GM12864 (cell line): ENCODE results near the gene CNTNAP2.
"Not testable (repeated sequence)": the region's sequence is repeated elsewhere in the genome, so short reads cannot be mapped to it uniquely, and the experiment has no call there.

ENCODE experiments used
- DNase-seq: peaks from one replicate; pipeline ENCODE4 v3.0.0-alpha.2; 2011; ENCODE audit warnings: low read depth
- H3K4me3 ChIP-seq: 2 replicates; pipeline ENCODE4 v1.5.1; 2011; ENCODE audit warnings: mild to moderate bottlenecking, low read depth, low read length, control low read depth
- CTCF ChIP-seq: IDR thresholded peaks from 2 replicates; pipeline ENCODE4 v1.5.1; 2011; ENCODE audit warnings: low read depth, mild to moderate bottlenecking, moderate library complexity, low read length, control low read depth, inconsistent platforms; ENCODE audit errors: missing control alignments

Gene CNTNAP2

DNA sequence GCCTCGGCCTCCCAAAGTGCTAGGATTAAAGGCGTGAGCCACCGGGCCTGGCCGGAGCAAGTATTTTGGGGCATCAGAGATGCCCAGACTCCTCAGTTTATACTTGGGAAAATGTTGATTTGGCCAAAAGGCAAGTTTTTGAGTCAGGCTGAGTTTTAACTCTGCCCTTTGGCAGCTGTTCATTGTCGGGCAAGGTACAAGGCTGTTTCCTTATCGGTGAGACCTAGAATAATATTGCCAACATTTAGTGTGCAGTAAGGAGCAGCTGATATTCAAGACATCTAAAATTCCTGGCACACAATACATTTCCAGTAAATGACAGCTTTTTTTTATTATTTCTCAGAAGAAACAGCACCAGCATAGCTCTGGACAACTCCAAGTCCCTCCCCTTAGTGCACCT lies 2326.3 kb downstream of the CNTNAP2 start:
- TF ChIP-seq CTCF, result no peak

DNA sequence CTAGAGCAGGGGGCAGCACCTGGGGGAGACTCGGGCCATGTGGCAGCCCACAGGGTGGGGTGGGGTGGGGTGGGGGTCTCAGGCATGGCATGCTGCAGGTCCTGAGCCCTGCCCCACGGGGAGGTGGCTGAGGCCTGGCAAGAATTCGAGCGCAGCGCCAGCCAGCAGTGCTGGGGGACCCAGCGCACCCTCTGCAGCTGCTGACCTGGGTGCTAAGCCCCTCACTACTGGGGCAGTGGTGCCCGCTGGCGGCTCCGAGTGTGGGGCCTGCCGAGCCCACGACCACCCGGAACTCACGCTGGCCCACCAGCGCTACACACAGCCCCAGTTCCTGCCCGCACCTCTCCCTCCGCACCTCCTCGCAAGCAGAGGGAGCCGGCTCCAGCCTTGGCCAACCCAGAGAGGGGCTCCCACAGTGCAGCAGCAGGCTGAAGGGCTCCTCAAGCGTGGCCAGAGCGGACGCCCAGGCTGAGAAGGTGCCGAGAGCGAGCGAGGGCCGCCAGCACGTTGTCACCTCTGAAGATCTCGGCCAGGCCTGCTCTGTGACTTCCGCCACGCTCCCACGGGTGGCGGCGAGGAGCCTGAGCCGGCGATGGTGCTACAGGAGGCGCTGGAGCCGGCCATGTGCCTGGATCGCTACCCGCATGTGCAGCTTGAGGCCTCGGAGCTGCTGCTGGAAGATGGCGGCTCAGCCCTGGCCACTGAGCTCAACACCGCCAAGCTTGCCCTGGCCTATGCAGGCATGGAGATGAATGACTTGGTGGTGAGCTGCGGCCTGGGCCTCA lies 2328.9 kb downstream of the CNTNAP2 start:
- H3K4me3 ChIP-seq, result no peak overlapping the region
- no peak for DNase-seq
- no peak for TF ChIP-seq CTCF

More for the DNA sequence above, 2326.3 kb downstream of the CNTNAP2 start:
- no peak for DNase-seq
- H3K4me3 ChIP-seq, result no peak overlapping the region

- TF ChIP-seq CTCF, result no peak
- peak; percentile 7 for DNase-seq
- H3K4me3 ChIP-seq, result no peak overlapping the region
These were observed 2330.7 kb downstream of the CNTNAP2 start for GRCh38 chr7:148447221-148447849.

- H3K4me3 ChIP-seq, DNase-seq: not testable (repeated sequence)
These were observed 2334.9 kb downstream of the CNTNAP2 start for GRCh38 chr7:148451526-148451925.

GRCh38 chr7:148456351-148456750 lies 2339.8 kb downstream of the CNTNAP2 start:
- TF ChIP-seq CTCF, result no peak
- DNase-seq, result no peak
- no peak overlapping the region for H3K4me3 ChIP-seq

DNA sequence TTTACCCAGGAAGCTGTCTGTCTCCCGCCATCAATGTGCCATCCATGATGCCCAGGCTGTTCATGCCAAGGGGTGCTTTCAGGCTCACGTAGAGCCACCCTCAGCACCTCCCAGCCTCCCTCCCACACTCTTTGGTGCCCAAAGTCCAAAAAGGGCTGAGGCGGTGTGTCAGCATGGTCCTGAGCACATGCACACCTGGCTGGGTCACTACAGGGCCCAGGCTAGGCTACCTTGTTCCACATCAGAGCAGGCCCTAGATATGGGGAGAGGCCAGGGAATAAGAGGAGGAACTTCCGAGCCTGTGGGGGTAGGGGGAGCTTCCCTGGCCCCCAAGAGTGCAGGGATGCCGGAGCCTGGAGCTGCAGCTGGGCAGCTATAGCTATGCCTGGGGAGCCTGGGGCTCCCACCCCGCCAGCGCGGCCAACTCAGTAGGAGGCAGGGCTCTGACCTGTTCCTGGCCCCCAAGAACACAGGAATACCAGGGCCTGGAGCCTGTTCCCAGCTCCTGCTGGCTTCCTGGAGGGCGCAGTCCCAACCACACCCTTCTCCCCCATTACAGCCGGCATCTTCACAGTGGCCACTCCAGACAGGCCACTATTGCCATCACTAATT lies 2340.8 kb downstream of the CNTNAP2 start:
- DNase-seq, result no peak
- no peak for TF ChIP-seq CTCF
- H3K4me3 ChIP-seq, result no peak overlapping the region

GRCh38 chr7:148458263-148458662 lies 2341.7 kb downstream of the CNTNAP2 start:
- TF ChIP-seq CTCF, result no peak
- no peak overlapping the region for H3K4me3 ChIP-seq
- DNase-seq, result no peak
